GM18511 (cell line): ENCODE data around the gene ATE1.
"Not testable (repeated sequence)": the region's sequence is repeated elsewhere in the genome, so short reads cannot be mapped to it uniquely, and the experiment has no call there.

ENCODE experiments used
- ATAC-seq: cut with Tn5 transposase; IDR thresholded peaks from one replicate; pipeline ENCODE4 v1.9.1; 2021; ENCODE audit warnings: mild to moderate bottlenecking, moderate library complexity; ENCODE audit not compliant: unreplicated experiment

The ATE1 gene

GRCh38 chr10:121833387-121833786 is 94.4 kb downstream of the ATE1 start:
- ATAC-seq = no peak

DNA sequence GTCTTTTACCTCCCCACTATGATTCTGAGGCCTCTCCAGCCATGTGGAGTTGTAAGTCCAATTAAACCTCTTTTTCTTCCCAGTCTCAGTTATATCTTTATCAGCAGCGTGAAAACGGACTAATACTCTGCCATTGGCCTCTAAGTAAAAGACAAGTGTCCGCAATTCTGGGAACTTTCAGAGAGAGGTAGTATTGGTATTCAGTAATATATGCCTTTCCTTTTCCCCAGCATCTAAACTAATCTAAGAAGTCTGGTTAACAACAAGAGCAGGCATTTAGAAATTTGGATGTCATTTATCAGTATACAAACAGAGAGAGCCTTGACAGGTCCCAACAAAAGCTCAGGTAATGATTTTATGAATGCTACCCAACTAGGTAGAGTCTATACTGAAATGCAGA is 95.2 kb downstream of the ATE1 start:
- no peak for ATAC-seq

GRCh38 chr10:121831777-121832176 is 96.1 kb downstream of the ATE1 start:
- ATAC-seq = no peak

- ATAC-seq = no peak
Measured at GRCh38 chr10:121831237-121831636, 96.6 kb downstream of the ATE1 start.

DNA sequence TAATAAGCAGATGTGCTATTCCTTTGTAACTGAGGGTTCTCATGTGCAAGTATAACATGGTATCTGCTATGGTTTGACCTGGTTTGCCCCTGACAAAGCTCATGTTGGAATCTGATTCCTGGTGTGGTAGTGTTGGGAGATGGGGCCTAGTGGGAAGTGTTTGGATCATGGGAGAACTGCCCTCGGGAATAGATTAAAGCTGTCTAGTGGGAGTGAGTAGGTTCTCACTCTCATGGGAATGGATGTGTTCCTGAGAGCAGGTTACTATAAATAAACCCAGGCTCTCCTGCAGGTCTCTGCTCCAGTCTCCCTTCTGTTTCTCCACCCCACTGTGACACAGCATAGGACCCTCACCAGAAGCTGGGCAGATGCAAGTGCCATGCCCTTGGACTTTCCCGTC is 97.7 kb downstream of the ATE1 start:
- no peak for ATAC-seq

DNA sequence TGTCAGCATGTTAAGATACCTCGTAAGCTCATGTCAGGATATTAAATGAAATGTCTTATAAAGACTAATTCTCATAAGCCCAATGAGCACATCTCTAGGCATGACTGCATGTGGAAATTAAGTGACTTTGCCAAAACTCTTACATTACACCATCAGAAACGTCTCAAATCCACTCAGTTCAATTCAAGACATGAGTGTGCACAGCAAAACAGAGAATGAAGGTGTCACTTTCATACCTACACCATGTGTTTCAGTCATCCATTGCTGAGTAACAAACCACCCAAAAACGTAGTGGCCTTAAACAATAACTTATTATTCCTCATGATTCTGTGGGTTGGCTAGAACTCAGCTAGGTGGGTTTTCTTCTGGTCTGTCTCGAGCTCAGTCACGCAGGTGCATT is 99.8 kb downstream of the ATE1 start:
- no peak for ATAC-seq

GRCh38 chr10:121826773-121827172 is 101.1 kb downstream of the ATE1 start:
- ATAC-seq = not testable (repeated sequence)

GRCh38 chr10:121823993-121824463 is 103.8 kb downstream of the ATE1 start:
- no peak for ATAC-seq

DNA sequence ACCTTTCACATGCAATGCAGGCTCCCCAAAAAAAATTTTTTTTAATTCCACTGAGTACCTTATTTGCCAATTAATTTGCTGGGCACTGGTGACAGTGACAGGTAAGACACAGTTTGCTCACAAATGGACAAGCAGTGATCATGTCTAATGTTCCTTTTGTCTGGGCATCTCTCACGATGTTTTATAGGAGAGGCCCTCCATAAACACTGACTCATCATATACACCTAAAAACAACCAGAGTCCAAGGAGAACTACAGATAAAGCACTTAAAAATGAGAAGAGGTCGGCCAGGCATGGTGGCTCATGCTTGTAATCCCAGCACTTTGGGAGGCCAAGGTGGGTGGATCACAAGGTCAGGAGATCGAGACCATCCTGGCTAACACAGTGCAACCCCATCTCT is 105.1 kb downstream of the ATE1 start:
- no peak for ATAC-seq

GRCh38 chr10:121822180-121822579 is 105.7 kb downstream of the ATE1 start:
- ATAC-seq = peak; percentile 58

GRCh38 chr10:121819049-121819448 is 108.8 kb downstream of the ATE1 start:
- no peak for ATAC-seq

DNA sequence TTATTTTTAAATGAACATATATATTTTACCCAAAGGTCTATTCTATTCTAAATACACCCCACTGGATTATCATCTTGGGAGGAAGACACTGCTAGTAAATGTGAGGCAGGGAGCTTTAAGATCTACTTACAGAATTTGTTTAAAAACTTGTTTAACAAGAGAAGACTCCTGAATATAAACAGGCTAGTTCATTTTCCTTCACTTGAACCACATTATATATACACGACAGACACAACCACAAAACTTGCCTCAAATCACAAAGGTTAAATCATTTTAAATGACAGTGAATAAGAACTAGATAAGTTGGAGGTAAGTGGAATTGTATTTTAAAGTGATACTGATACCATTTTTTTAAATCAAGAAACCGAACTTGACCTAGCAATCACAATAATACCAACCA is 109.2 kb downstream of the ATE1 start:
- no peak for ATAC-seq

GRCh38 chr10:121816197-121816596 is 111.6 kb downstream of the ATE1 start:
- ATAC-seq = no peak

DNA sequence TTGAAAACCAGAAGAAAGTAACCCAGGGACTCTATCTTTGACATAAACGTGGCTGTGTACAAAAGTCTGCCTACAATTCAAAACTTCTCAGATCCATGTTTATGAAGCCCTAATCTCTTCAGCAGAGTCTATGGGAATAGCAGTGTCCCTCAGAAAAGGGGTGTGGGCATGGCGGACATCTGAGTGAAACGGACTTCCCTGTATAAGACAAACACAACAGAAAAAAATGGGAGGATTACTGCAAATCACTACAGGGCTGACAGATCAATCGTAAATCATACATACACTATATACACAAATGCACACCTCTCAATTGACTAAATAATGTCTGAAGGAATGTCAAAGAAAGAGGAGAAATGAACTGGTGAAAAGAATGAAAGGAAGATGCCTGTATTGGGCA is 114.0 kb downstream of the ATE1 start:
- no peak for ATAC-seq

GRCh38 chr10:121813211-121813815 is 114.5 kb downstream of the ATE1 start:
- no peak for ATAC-seq

DNA sequence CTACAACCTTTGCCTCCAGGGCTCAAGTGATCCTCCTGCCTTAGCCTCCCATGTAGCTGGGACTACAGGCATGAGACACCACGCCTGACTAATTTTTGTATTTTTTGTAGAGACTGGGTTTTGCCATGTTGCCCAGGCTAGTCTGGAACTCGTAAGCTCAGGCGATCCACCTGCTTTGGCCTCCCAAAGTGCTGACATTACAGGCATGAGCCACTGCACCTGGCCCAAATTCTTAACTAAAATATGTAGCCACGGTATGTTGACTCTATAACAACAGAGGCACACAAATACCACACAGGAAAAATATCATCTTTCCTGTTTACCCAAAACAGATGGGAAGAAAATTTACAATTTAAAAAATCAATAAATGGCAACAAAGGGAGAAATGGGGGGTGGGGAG is 115.8 kb downstream of the ATE1 start:
- ATAC-seq = no peak

DNA sequence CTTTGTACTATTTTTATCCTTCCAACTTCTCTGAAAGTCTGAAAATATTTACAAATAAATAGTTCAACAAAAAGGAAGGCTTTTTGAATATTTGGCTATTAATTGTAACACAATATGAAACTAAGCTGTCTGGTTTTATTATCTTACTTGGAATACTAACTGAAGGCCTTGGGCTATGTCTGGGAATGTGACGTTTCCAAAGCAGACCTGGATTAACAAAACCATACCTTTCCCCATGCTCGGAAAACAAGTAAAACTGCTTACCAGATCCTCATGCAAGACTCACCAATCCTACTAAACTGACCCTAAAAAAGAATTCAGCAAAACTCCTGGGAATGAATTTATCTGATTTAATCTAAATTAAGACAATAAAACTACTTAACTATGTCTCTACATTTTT is 116.4 kb downstream of the ATE1 start:
- ATAC-seq = no peak

- no peak for ATAC-seq
Measured at GRCh38 chr10:121808835-121809234, 119.0 kb downstream of the ATE1 start.

- ATAC-seq = no peak
Measured at GRCh38 chr10:121804460-121804859, 123.4 kb downstream of the ATE1 start.

GRCh38 chr10:121803611-121804010 is 124.2 kb downstream of the ATE1 start:
- no peak for ATAC-seq

DNA sequence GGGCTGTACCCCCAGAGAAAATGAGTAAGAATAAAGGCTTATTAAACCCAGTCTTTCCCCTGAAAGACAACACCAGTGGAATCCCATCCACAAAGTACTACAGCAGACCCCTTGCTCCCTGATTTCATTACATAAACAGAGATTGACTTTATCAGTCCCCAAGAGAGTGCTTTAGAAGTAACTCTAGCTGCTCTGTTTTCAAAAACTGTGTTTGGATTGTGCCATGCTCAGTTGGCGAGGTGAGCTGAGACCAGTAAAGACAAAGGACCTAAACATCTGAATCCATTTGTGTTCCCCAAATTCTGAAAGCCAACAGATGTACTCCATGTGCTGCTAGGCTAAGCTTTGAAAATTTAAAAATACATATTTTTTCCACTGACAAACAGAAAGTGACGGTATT is 127.0 kb downstream of the ATE1 start:
- ATAC-seq = no peak

DNA sequence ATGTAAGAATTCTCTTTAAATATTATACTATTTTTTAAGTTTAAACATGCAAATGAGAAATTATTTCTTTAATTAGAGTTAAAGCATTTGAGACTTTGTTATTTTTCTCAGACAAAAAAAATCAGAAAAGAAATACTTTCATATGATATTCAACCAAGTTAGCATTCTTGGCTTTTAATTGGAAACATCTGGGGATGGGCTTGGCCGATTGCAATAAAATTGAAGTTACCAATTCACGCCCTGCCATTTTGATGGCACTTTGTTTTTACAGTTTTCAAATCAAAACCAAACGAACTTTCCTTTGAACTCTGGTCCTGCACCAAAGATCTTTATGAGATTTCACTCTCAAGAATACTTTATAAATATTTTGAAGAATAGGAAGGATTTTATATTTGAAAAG is 127.7 kb downstream of the ATE1 start:
- ATAC-seq = no peak

DNA sequence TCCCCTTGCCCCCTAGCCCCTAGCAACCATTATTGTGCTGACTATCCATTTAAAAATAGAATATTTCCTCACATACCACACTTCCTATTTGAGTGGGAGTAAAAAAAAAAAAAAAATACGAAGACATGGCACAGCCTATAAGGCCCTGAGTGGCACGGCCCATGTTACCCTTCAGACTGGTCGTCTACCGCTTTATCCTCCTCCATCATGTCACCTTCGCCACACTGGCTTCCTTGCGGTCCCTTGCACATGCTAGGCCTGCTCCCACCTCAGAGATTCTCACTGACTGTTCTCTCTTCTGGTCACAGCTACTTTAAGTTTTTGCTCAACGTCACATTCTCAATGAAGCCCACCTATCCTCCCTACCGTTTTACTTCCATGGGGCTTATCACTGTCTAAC is 130.3 kb downstream of the ATE1 start:
- no peak for ATAC-seq
